WTC11 (cell line): ENCODE results near the gene RPL31. TPM values are rescaled to one million over a fixed set of nuclear protein-coding genes. Genes with fewer than 3 reads are reported as not detected.

Experiments used
- ATAC-seq: fragments of 200-7000 bp; cut with Tn5 transposase; 2 replicates; pipeline ENCODE4 v1.10.0; 2021; ENCODE audit warnings: mild to moderate bottlenecking, moderate library complexity
- CTCF ChIA-PET: fragments of 300-600 bp; sonication (Branson Sonifier 250); formaldehyde crosslinking; loops from one replicate; lab custom pipeline; 2021; ENCODE audit warnings: antibody characterized with exemption; lab: Charles Lee
- POLR2A ChIA-PET: fragments of 350-600 bp; sonication (Branson Sonifier 250); formaldehyde crosslinking; loops from one replicate; lab custom pipeline; 2021; ENCODE audit warnings: antibody characterized with exemption; lab: Charles Lee
- DNase-seq: peaks from one replicate; pipeline ENCODE4 v3.0.0; 2021; ENCODE audit warnings: low spot score
- H3K27ac Mint-ChIP-seq: 2 replicates; pipeline ENCODE4 v1.8.0; 2021; ENCODE audit warnings: mixed read lengths
- H3K27me3 Mint-ChIP-seq: 2 replicates; pipeline ENCODE4 v1.8.0; 2021; ENCODE audit warnings: low read depth, mild to moderate bottlenecking, moderate library complexity, mixed read lengths
- H3K36me3 Mint-ChIP-seq: 2 replicates; pipeline ENCODE4 v1.8.0; 2021; ENCODE audit warnings: mixed read lengths
- H3K4me1 Mint-ChIP-seq: 2 replicates; pipeline ENCODE4 v1.8.0; 2022; ENCODE audit warnings: mixed read lengths
- H3K4me3 Mint-ChIP-seq: 2 replicates; pipeline ENCODE4 v1.8.0; 2021; ENCODE audit warnings: mild to moderate bottlenecking, moderate library complexity, mixed read lengths
- H3K9me3 Mint-ChIP-seq: 2 replicates; pipeline ENCODE4 v1.8.0; 2021; ENCODE audit warnings: mixed read lengths
- CREB1 ChIP-seq: sonication (generic); formaldehyde crosslinking; IDR thresholded peaks from 2 replicates; pipeline ENCODE4 v1.8.0; 2023; ENCODE audit warnings: mild to moderate bottlenecking, missing genetic modification reagents
- FOXJ3 ChIP-seq: sonication (generic); formaldehyde crosslinking; IDR thresholded peaks from 2 replicates; pipeline ENCODE4 v1.9.0; 2021; ENCODE audit warnings: missing genetic modification reagents, mild to moderate bottlenecking, borderline replicate concordance
- FOXK1 ChIP-seq: sonication (generic); formaldehyde crosslinking; IDR thresholded peaks from 2 replicates; pipeline ENCODE4 v1.8.0; 2022; ENCODE audit warnings: mild to moderate bottlenecking, moderate library complexity, missing genetic modification reagents
- GABPB1 ChIP-seq: sonication (generic); formaldehyde crosslinking; IDR thresholded peaks from 2 replicates; pipeline ENCODE4 v1.8.1; 2023; ENCODE audit warnings: mild to moderate bottlenecking, missing genetic modification reagents
- MYBL2 ChIP-seq: sonication (generic); formaldehyde crosslinking; IDR thresholded peaks from 2 replicates; pipeline ENCODE4 v1.8.1; 2023; ENCODE audit warnings: mild to moderate bottlenecking, moderate library complexity, missing genetic modification reagents
- NFYB ChIP-seq: sonication (generic); formaldehyde crosslinking; conservative IDR thresholded peaks from 2 replicates; pipeline ENCODE4 v1.8.0; 2022; ENCODE audit warnings: low read depth, missing genetic modification reagents
- NR1H2 ChIP-seq: sonication (generic); formaldehyde crosslinking; IDR thresholded peaks from 2 replicates; pipeline ENCODE4 v1.9.0; 2021; ENCODE audit warnings: mild to moderate bottlenecking, moderate library complexity, missing genetic modification reagents
- OVOL2 ChIP-seq: fragments of 250-450 bp; sonication (Bioruptor Pico); IDR thresholded peaks from 2 replicates; pipeline ENCODE4 v1.9.0; 2021; ENCODE audit warnings: mild to moderate bottlenecking, borderline replicate concordance
- RORB ChIP-seq: fragments of 250-450 bp; sonication (Bioruptor Pico); IDR thresholded peaks from 2 replicates; pipeline ENCODE4 v1.9.0; 2021; ENCODE audit warnings: mild to moderate bottlenecking
- SOX15 ChIP-seq: fragments of 250-450 bp; sonication (Bioruptor Pico); IDR thresholded peaks from 2 replicates; pipeline ENCODE4 v1.9.0; 2021; ENCODE audit warnings: mild to moderate bottlenecking
- TEAD1 ChIP-seq: sonication (generic); formaldehyde crosslinking; IDR thresholded peaks from 2 replicates; pipeline ENCODE4 v1.8.0; 2022; ENCODE audit warnings: mild to moderate bottlenecking, missing genetic modification reagents
- ZBTB21 ChIP-seq: sonication (generic); formaldehyde crosslinking; IDR thresholded peaks from 2 replicates; pipeline ENCODE4 v1.8.1; 2023; ENCODE audit warnings: mild to moderate bottlenecking, missing genetic modification reagents, borderline replicate concordance
- ZNF121 ChIP-seq: sonication (generic); formaldehyde crosslinking; IDR thresholded peaks from 2 replicates; pipeline ENCODE4 v1.8.0; 2023; ENCODE audit warnings: missing genetic modification reagents
- ZNF219 ChIP-seq: sonication (generic); formaldehyde crosslinking; IDR thresholded peaks from 2 replicates; pipeline ENCODE4 v1.8.0; 2023; ENCODE audit warnings: missing genetic modification reagents, mild to moderate bottlenecking, borderline replicate concordance
- total RNA-seq: library from RNA; stranded (reverse); gene quantifications from 3 replicates; pipeline ENCODE4 v1.2.3, GENCODE V29; 2021
- TF ChIP-seq, protein P1 (sequence below): sonication (generic); formaldehyde crosslinking; IDR thresholded peaks from 2 replicates; pipeline ENCODE4 v1.8.0; 2023; ENCODE audit warnings: missing genetic modification reagents, mild to moderate bottlenecking, borderline replicate concordance
- TF ChIP-seq, protein P2 (sequence below): sonication (generic); formaldehyde crosslinking; IDR thresholded peaks from 2 replicates; pipeline ENCODE4 v1.8.1; 2022; ENCODE audit warnings: low read depth, mild to moderate bottlenecking, moderate library complexity, missing genetic modification reagents, borderline replicate concordance
- TF ChIP-seq, protein P3 (sequence below): sonication (generic); formaldehyde crosslinking; IDR thresholded peaks from 2 replicates; pipeline ENCODE4 v1.8.1; 2022; ENCODE audit warnings: missing genetic modification reagents, borderline replicate concordance
- TF ChIP-seq, protein P4 (sequence below): sonication (generic); formaldehyde crosslinking; IDR thresholded peaks from 2 replicates; pipeline ENCODE4 v1.8.1; 2022; ENCODE audit warnings: low read depth, missing genetic modification reagents, borderline replicate concordance
- TF ChIP-seq, protein P5 (sequence below): sonication (generic); formaldehyde crosslinking; IDR thresholded peaks from 2 replicates; pipeline ENCODE4 v1.8.1; 2023; ENCODE audit warnings: mild to moderate bottlenecking, missing genetic modification reagents, moderate library complexity
- TF ChIP-seq, protein P6 (sequence below): sonication (generic); formaldehyde crosslinking; IDR thresholded peaks from 2 replicates; pipeline ENCODE4 v1.8.0; 2022; ENCODE audit warnings: mild to moderate bottlenecking, missing genetic modification reagents

Gene RPL31
- total RNA-seq, 1 experiment from 2014 or later = 1,590 TPM

DNA sequence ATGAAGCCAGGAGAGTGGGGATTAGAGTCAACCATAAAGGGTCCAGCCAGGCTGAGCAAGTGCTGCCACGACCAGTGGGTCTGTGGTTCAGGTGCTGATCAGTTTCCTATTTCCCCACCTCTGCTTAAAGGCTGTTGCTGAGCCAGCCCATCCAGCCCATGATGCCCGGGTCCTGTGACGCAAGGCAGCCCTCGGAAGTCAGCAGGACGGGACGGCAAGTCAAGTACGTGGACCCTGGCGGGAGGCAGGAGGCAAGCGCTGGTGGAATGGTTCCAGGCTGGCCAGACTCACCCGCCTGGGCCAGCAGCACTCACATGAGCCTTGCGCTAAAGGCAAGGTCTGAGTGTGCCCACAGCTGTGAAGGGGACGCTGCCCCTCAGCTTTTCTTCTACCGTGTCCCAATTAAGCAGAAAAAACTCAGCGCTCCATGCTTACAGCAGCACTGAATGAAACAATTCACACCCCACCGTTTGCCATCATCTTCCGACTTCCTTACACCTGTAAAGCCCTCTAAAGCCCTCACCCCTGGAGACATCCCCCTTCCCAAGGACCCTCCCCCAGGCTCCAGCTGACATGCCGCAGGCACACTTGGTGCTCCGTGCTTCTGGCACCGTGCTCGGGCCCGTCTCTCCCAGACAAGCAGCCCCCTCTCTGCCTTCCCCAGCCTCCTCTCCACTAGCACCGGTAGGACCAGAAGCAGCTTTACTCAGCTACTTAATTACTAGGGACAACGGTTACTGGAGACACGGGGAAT is 11.3 kb upstream of the RPL31 start (continued):
- TF ChIP-seq, protein P1, sequence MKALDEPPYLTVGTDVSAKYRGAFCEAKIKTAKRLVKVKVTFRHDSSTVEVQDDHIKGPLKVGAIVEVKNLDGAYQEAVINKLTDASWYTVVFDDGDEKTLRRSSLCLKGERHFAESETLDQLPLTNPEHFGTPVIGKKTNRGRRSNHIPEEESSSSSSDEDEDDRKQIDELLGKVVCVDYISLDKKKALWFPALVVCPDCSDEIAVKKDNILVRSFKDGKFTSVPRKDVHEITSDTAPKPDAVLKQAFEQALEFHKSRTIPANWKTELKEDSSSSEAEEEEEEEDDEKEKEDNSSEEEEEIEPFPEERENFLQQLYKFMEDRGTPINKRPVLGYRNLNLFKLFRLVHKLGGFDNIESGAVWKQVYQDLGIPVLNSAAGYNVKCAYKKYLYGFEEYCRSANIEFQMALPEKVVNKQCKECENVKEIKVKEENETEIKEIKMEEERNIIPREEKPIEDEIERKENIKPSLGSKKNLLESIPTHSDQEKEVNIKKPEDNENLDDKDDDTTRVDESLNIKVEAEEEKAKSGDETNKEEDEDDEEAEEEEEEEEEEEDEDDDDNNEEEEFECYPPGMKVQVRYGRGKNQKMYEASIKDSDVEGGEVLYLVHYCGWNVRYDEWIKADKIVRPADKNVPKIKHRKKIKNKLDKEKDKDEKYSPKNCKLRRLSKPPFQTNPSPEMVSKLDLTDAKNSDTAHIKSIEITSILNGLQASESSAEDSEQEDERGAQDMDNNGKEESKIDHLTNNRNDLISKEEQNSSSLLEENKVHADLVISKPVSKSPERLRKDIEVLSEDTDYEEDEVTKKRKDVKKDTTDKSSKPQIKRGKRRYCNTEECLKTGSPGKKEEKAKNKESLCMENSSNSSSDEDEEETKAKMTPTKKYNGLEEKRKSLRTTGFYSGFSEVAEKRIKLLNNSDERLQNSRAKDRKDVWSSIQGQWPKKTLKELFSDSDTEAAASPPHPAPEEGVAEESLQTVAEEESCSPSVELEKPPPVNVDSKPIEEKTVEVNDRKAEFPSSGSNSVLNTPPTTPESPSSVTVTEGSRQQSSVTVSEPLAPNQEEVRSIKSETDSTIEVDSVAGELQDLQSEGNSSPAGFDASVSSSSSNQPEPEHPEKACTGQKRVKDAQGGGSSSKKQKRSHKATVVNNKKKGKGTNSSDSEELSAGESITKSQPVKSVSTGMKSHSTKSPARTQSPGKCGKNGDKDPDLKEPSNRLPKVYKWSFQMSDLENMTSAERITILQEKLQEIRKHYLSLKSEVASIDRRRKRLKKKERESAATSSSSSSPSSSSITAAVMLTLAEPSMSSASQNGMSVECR (CRISPR knock-in tag) = no peak
- TF ChIP-seq, protein P2, sequence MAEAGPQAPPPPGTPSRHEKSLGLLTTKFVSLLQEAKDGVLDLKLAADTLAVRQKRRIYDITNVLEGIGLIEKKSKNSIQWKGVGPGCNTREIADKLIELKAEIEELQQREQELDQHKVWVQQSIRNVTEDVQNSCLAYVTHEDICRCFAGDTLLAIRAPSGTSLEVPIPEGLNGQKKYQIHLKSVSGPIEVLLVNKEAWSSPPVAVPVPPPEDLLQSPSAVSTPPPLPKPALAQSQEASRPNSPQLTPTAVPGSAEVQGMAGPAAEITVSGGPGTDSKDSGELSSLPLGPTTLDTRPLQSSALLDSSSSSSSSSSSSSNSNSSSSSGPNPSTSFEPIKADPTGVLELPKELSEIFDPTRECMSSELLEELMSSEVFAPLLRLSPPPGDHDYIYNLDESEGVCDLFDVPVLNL = no peak
- TF ChIP-seq NR1H2 (no peak), MYBL2 (CRISPR knock-in tag) (no peak)
- TF ChIP-seq, protein P3, sequence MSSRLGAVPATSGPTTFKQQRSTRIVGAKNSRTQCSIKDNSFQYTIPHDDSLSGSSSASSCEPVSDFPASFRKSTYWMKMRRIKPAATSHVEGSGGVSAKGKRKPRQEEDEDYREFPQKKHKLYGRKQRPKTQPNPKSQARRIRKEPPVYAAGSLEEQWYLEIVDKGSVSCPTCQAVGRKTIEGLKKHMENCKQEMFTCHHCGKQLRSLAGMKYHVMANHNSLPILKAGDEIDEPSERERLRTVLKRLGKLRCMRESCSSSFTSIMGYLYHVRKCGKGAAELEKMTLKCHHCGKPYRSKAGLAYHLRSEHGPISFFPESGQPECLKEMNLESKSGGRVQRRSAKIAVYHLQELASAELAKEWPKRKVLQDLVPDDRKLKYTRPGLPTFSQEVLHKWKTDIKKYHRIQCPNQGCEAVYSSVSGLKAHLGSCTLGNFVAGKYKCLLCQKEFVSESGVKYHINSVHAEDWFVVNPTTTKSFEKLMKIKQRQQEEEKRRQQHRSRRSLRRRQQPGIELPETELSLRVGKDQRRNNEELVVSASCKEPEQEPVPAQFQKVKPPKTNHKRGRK = no peak

DNA sequence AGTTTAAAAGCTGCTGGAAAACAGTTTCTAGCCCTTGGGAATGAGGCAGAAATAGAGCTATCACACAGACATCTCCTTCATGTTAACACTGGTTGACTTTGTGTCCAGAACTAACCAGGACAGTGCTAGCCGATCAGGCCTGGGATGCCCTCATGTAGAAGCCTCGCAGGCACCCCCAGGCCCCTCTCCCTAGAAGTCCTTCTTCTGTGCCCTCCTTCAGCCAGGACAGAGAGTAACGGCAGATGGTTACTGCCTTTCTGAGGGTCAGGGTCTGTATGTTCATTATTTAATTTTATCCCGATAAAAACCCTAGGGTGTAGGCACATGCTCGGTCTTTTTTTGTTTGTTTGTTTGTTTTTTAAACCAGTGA is 10.7 kb upstream of the RPL31 start:
- Mint-ChIP-seq H3K9me3 (no peaks in the 10 kb centered on the region), H3K4me1 (peaks cover 12% of the 10 kb centered on the region), H3K4me3 (no peak overlapping the region), H3K36me3 (no peaks in the 10 kb centered on the region), H3K27me3 (no peaks in the 10 kb centered on the region), H3K27ac (no peak overlapping the region)
- CTCF ChIA-PET = interaction anchor here (0.7 to 1.5 kb wide), 3 partner anchors 47 to 381 kb away, joined by 3 read pairs; no protein-coding TSS in a partner anchor
- no peak for ATAC-seq
- POLR2A ChIA-PET = no interaction called here
- no peak for TF ChIP-seq ZBTB21 (CRISPR knock-in tag)
- no peak for TF ChIP-seq ZNF121 (CRISPR knock-in tag)
- no peak for TF ChIP-seq SOX15
- TF ChIP-seq, protein P4, sequence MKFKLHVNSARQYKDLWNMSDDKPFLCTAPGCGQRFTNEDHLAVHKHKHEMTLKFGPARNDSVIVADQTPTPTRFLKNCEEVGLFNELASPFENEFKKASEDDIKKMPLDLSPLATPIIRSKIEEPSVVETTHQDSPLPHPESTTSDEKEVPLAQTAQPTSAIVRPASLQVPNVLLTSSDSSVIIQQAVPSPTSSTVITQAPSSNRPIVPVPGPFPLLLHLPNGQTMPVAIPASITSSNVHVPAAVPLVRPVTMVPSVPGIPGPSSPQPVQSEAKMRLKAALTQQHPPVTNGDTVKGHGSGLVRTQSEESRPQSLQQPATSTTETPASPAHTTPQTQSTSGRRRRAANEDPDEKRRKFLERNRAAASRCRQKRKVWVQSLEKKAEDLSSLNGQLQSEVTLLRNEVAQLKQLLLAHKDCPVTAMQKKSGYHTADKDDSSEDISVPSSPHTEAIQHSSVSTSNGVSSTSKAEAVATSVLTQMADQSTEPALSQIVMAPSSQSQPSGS (CRISPR knock-in tag) = no peak
- TF ChIP-seq OVOL2 (CRISPR knock-in tag) = no peak
- no peak for TF ChIP-seq FOXJ3 (CRISPR knock-in tag)
- TF ChIP-seq FOXK1 = no peak
- no peak for TF ChIP-seq RORB
- no peak for TF ChIP-seq CREB1
- TF ChIP-seq, protein P5, sequence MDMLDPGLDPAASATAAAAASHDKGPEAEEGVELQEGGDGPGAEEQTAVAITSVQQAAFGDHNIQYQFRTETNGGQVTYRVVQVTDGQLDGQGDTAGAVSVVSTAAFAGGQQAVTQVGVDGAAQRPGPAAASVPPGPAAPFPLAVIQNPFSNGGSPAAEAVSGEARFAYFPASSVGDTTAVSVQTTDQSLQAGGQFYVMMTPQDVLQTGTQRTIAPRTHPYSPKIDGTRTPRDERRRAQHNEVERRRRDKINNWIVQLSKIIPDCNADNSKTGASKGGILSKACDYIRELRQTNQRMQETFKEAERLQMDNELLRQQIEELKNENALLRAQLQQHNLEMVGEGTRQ (CRISPR knock-in tag) = no peak
- TF ChIP-seq, protein P6, sequence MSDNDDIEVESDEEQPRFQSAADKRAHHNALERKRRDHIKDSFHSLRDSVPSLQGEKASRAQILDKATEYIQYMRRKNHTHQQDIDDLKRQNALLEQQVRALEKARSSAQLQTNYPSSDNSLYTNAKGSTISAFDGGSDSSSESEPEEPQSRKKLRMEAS (CRISPR knock-in tag) = no peak
- no peak for TF ChIP-seq NFYB
- no peak for TF ChIP-seq GABPB1 (CRISPR knock-in tag)
- no peak for TF ChIP-seq ZNF219
- no peak for TF ChIP-seq TEAD1 (CRISPR knock-in tag)
- TF ChIP-seq, all 79 proteins: peak for 0
- no peak for DNase-seq
